ENCODE measurements around the gene BLTP3B.

DNA sequence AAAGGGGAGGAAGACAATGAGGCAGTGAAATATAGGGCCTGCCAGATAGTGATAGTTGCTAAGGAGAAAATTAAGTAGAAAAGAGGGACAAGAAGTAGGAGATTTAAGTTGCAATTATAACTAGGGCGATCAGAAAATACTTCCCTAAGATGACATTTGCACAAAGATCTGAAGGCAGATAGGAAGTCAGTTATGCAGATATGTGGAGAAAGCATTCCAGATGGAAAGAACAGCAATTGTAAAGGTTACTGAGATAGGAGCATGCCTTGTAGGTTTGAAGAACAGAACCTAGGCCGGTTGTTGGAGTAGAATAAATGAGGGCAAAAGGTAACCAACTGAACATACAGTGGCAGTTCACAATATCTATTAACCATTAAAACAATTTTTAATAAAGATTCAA, 36.6 kb upstream of the BLTP3B start:
- TF ChIP-seq, protein P1, sequence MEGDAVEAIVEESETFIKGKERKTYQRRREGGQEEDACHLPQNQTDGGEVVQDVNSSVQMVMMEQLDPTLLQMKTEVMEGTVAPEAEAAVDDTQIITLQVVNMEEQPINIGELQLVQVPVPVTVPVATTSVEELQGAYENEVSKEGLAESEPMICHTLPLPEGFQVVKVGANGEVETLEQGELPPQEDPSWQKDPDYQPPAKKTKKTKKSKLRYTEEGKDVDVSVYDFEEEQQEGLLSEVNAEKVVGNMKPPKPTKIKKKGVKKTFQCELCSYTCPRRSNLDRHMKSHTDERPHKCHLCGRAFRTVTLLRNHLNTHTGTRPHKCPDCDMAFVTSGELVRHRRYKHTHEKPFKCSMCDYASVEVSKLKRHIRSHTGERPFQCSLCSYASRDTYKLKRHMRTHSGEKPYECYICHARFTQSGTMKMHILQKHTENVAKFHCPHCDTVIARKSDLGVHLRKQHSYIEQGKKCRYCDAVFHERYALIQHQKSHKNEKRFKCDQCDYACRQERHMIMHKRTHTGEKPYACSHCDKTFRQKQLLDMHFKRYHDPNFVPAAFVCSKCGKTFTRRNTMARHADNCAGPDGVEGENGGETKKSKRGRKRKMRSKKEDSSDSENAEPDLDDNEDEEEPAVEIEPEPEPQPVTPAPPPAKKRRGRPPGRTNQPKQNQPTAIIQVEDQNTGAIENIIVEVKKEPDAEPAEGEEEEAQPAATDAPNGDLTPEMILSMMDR (conservative IDR thresholded peaks at IDR 0.05 in 1 of 2, IDR thresholded peaks at IDR 0.05 in 1 of 2; ENCODE audit: extremely low read depth in 1 of 2, insufficient read depth in 1 of 2, low read depth in 1 of 2, low read length in 2 of 2), result no peak
- no peak for TF ChIP-seq EZH2 (IDR thresholded peaks at IDR 0.05; ENCODE audit: borderline replicate concordance, low read length)

All from mammary epithelial cell (primary cell).